OCI-LY7 (cell line): ENCODE results near the gene ELMO1.
A peak's percentile ranks its signal among the peaks of the same experiment; 100 is the strongest.

Experiments used
- CTCF ChIP-seq: fragments of 200-600 bp; sonication (generic); conservative IDR thresholded peaks from 2 replicates; pipeline ENCODE4 v1.5.1; 2014; ENCODE audit warnings: mild to moderate bottlenecking, antibody characterized with exemption, low read length, moderate library complexity, mixed read lengths
- EZH2phosphoT487 ChIP-seq: fragments of 200-600 bp; sonication (generic); IDR thresholded peaks from 2 replicates; pipeline ENCODE4 v1.6.1; 2018; ENCODE audit warnings: low read depth, borderline replicate concordance, mild to moderate bottlenecking, mixed run types, antibody characterized with exemption, low read length, moderate library complexity, mixed read lengths

GRCh38 chr7:37342688-37343471, 105.8 kb downstream of the ELMO1 start:
- peak; percentile 70 for TF ChIP-seq CTCF
- TF ChIP-seq EZH2phosphoT487 = no peak
